Neural cell (in vitro differentiated cells): ENCODE measurements around the gene TAAR2.

Experiments
- CTCF ChIP-seq: fragments of 450-650 bp; IDR thresholded peaks from 2 replicates; pipeline ENCODE4 v1.5.1; 2014; ENCODE audit warnings: antibody characterized with exemption, mild to moderate bottlenecking, moderate library complexity; ENCODE audit not compliant: poor library complexity, severe bottlenecking
- EP300 ChIP-seq: fragments of 450-650 bp; conservative IDR thresholded peaks from 2 replicates; pipeline ENCODE4 v1.6.1; 2014; ENCODE audit warnings: antibody characterized with exemption, mild to moderate bottlenecking, moderate library complexity; ENCODE audit not compliant: poor library complexity, severe bottlenecking
- EZH2 ChIP-seq: fragments of 200-600, 300-800 bp; shearing (Covaris generic), sonication (generic); IDR thresholded peaks from 2 replicates; pipeline ENCODE4 v1.6.1; 2014; ENCODE audit warnings: antibody characterized with exemption, low read length, borderline replicate concordance, mild to moderate bottlenecking; ENCODE audit not compliant: insufficient read depth, poor library complexity, severe bottlenecking
- MXI1 ChIP-seq: fragments of 450-650 bp; conservative IDR thresholded peaks from 2 replicates; pipeline ENCODE4 v1.6.1; 2014; ENCODE audit warnings: antibody characterized with exemption, mild to moderate bottlenecking; ENCODE audit not compliant: poor library complexity, severe bottlenecking
- POLR2AphosphoS5 ChIP-seq: IDR thresholded peaks from 2 replicates; pipeline ENCODE4 v1.6.1; 2012
- REST ChIP-seq: IDR thresholded peaks from 2 replicates; pipeline ENCODE4 v1.6.1; 2012; ENCODE audit warnings: borderline replicate concordance
- SMC3 ChIP-seq: fragments of 450-650 bp; conservative IDR thresholded peaks from 2 replicates; pipeline ENCODE4 v1.6.1; 2014; ENCODE audit warnings: antibody characterized with exemption, mild to moderate bottlenecking, moderate library complexity; ENCODE audit not compliant: poor library complexity

GRCh38 chr6:132571774-132572173 lies 52.3 kb downstream of the TAAR2 start:
- no peak for TF ChIP-seq CTCF
- TF ChIP-seq POLR2AphosphoS5, result no peak
- TF ChIP-seq REST, result no peak
- TF ChIP-seq EZH2, result no peak
- TF ChIP-seq EP300, result no peak
- no peak for TF ChIP-seq SMC3
- TF ChIP-seq MXI1, result no peak
